Pancreas (tissue), 10 donors: ENCODE results near the gene NDUFAF7. TPM values are rescaled to one million over a fixed set of nuclear protein-coding genes. Genes with fewer than 3 reads are reported as not detected.
"Not testable (repeated sequence)": the region's sequence is repeated elsewhere in the genome, so short reads cannot be mapped to it uniquely, and the experiment has no call there.

Experiments used
- ATAC-seq, 4 donors: fragments of 200-7000 bp; cut with Tn5 transposase; one replicate each; pipeline versions ENCODE4 v1.8.0 to v1.9.1; 2020; ENCODE audit warnings: mild to moderate bottlenecking in 4 of 4, moderate library complexity in 4 of 4
- DNase-seq, 6 donors: peaks; one replicate each; pipeline ENCODE4 v3.0.0-alpha.2; 2020
- FAIRE-seq: peaks from 2 replicates; lab custom pipeline; 2012; peaks lifted over from hg19 to GRCh38; lab: Jason Lieb, UNC
- H3K27ac ChIP-seq, 4 donors: fragments of 200-600 bp; sonication (generic); 1 replicate in 3 of 4; 2 replicates in 1 of 4; pipeline versions ENCODE4 v1.5.0 to v1.8.0; 2020
- H3K27me3 ChIP-seq, 4 donors: fragments of 200-600 bp; one replicate each; pipeline ENCODE4 v1.8.0; 2021
- H3K36me3 ChIP-seq, 3 donors: fragments of 200-600 bp; sonication (generic) in 1 of 3; one replicate each; pipeline versions ENCODE4 v1.5.0 to v1.8.0; 2020 to 2021
- H3K4me1 ChIP-seq, 3 donors: fragments of 200-600 bp; one replicate each; pipeline ENCODE4 v1.8.0; 2021
- H3K4me3 ChIP-seq, 4 donors: fragments of 200-600 bp; sonication (generic) in 2 of 4; one replicate each; pipeline versions ENCODE4 v1.5.0 to v1.8.0; 2020 to 2021
- H3K9me3 ChIP-seq, 4 donors: fragments of 200-600 bp; one replicate each; pipeline ENCODE4 v1.8.0; 2021
- WGBS, 2 donors: extraction: QIAGEN DNeasy Blood & Tissue Kit; methylation state at CpG; one replicate each; pipeline ENCODE4 v1.1.7; 2013; 5-methylcytosine and 5-hydroxymethylcytosine counted together
- intact Hi-C, 3 donors: fragments of 100-400 bp; cut with DNase I; formaldehyde crosslinking; loops; one replicate each; pipeline versions ENCODE4 v1.11.1 to v1.14.2; 2022
- polyA plus RNA-seq, 2 donors: library from polyadenylated mRNA; stranded (reverse); fragments of 200-250 nt; gene quantifications; one replicate each; pipeline ENCODE4 v1.2.3, GENCODE V29; 2013
- total RNA-seq, 6 donors: library from RNA; stranded (reverse); fragmentation: NEBNext Ultra II Directional in 4 of 6; extraction: Animal tissue kit (Norgen Biotek cat#: 25700) in 4 of 6; gene quantifications; one replicate each; pipeline versions ENCODE4 v1.2.1 to v1.2.4, GENCODE V29; 2021 to 2023
- TF ChIP-seq, protein P1 (sequence below), 4 donors: fragments of 200-600 bp; sonication (generic) in 3 of 4; IDR thresholded peaks; one replicate each; pipeline versions ENCODE4 v1.5.0 to v1.8.0; 2021; ENCODE audit warnings: antibody characterized with exemption in 4 of 4
- donor health status: healthy with polysubstance abuse.
- donor health status: DM: no; HTN: no; CAD: no; lungs with moderate emphysema.
- donor health status: DM: no; HTN: no; CAD: no.
- donor health status: control.
- donor health status: control.
- donor health status: Bipolar disorder and iron deficiency.
- donor health status: DM: yes; HTN: yes; CAD: no.
- donor health status: DM: no; HTN: no; CAD: no.
- donor health status: DM: no; HTN: no; CAD: no.
- donor health status: DM: yes; HTN: yes; CAD: no.

Gene NDUFAF7
- total and polyA plus RNA-seq, 8 donors = 4.7 to 20.0 (median 7.5) TPM

- Histone ChIP-seq H3K9me3 (no peaks in the 10 kb centered on the region), H3K27me3 (no peaks in the 10 kb centered on the region), H3K4me1 (no peaks in the 10 kb centered on the region), H3K4me3 (no peak overlapping the region), H3K36me3 (peaks cover 0 to 49% (median 29%) of the 10 kb centered on the region in 3 donors), H3K27ac (no peak overlapping the region)
- DNase-seq (no peak), ATAC-seq (no peak), FAIRE-seq (no peak)
- WGBS, 2 donors = 91 to 96% methylated on average over 2 of the region's 2 CpGs
- intact Hi-C loops = no loop called here
- TF ChIP-seq, protein P1, sequence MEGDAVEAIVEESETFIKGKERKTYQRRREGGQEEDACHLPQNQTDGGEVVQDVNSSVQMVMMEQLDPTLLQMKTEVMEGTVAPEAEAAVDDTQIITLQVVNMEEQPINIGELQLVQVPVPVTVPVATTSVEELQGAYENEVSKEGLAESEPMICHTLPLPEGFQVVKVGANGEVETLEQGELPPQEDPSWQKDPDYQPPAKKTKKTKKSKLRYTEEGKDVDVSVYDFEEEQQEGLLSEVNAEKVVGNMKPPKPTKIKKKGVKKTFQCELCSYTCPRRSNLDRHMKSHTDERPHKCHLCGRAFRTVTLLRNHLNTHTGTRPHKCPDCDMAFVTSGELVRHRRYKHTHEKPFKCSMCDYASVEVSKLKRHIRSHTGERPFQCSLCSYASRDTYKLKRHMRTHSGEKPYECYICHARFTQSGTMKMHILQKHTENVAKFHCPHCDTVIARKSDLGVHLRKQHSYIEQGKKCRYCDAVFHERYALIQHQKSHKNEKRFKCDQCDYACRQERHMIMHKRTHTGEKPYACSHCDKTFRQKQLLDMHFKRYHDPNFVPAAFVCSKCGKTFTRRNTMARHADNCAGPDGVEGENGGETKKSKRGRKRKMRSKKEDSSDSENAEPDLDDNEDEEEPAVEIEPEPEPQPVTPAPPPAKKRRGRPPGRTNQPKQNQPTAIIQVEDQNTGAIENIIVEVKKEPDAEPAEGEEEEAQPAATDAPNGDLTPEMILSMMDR (IDR thresholded peaks at IDR 0.05) = no peak
These were observed 27.8 kb upstream of the NDUFAF7 start for GRCh38 chr2:37203708-37204107.

- FAIRE-seq, ATAC-seq, H3K27ac ChIP-seq, intact Hi-C loops, H3K4me3 ChIP-seq, DNase-seq, H3K9me3 ChIP-seq, H3K27me3 ChIP-seq, H3K4me1 ChIP-seq: not testable (repeated sequence)
- 85 to 91% methylated on average over 8 of the region's 8 CpGs for WGBS, 2 donors
- H3K36me3 ChIP-seq = peaks cover 0 to 64% (median 38%) of the 10 kb centered on the region in 3 donors
These were observed 26.3 kb upstream of the NDUFAF7 start for GRCh38 chr2:37205071-37205661.

DNA sequence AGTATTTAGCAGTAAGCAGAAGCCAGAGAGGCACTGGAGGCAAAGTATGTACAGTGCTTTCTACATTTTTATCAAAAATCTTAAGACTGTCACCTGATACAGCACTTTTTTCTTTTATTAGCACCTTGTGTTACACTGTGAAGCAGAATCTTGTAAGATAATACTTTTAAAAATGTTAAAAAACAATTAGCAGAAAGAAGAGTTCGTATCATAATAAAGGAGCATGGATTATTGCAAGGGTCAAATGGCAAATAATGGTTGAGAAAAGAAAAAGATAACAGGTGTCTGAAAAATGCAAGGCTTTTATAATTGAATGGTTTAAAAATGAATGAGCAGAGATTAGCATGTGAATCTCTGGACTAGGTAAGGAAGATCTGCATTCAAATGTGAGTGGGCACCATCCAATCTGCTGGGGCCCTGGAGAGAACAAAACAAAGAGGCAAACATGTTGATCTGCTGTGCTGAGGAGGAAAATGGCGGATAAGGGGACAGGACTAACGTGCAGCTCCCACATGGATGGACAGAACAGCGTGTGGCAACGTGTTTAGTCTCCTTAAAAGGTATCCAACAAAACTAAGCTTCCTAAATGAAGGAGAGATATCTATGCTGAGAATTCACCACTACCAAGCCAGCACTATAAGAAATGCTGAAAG, 25.6 kb upstream of the NDUFAF7 start:
- Histone ChIP-seq H3K4me1 (no peaks in the 10 kb centered on the region), H3K27ac (no peak overlapping the region), H3K27me3 (no peaks in the 10 kb centered on the region), H3K36me3 (peaks cover 0 to 70% (median 42%) of the 10 kb centered on the region in 3 donors), H3K9me3 (no peaks in the 10 kb centered on the region), H3K4me3 (no peak overlapping the region)
- WGBS, 2 donors = 93 to 97% methylated on average over 5 of the region's 5 CpGs
- FAIRE-seq = no peak
- DNase-seq = no peak
- ATAC-seq = no peak
- intact Hi-C loops = no loop called here
- TF ChIP-seq, protein P1 (IDR thresholded peaks at IDR 0.05) = no peak

DNA sequence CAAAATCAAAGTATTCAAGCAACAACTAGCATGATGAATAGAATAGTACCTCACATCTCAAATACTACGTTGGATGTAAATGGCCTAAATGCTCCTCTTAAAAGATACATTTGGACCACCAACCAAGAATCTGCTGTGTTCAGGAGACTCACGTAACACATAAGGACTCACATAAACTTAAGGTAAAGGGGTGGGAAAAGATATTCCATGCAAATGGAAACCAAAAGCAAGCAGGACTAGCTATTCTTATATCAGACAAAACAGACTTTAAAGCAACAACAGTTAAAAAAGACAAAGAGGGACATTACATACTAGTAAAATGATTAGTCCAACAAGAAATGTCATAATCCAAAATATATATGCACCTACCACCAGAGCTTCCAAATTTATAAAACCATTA, 24.7 kb upstream of the NDUFAF7 start:
- H3K27me3 ChIP-seq, H3K4me1 ChIP-seq, intact Hi-C loops, FAIRE-seq, H3K9me3 ChIP-seq, DNase-seq, H3K4me3 ChIP-seq, ATAC-seq, H3K27ac ChIP-seq: not testable (repeated sequence)
- 97 to 100% methylated on average over 2 of the region's 2 CpGs for WGBS, 2 donors
- peaks cover 3 to 71% (median 39%) of the 10 kb centered on the region in 3 donors for H3K36me3 ChIP-seq

- Histone ChIP-seq H3K27ac (no peak overlapping the region), H3K9me3 (no peaks in the 10 kb centered on the region), H3K4me1 (no peaks in the 10 kb centered on the region), H3K4me3 (no peak overlapping the region), H3K27me3 (no peaks in the 10 kb centered on the region), H3K36me3 (peaks cover 7 to 83% (median 31%) of the 10 kb centered on the region in 3 donors)
- TF ChIP-seq, protein P1 (IDR thresholded peaks at IDR 0.05) = no peak
- ATAC-seq = no peak
- intact Hi-C loops = no loop called here
- no peak for FAIRE-seq
- DNase-seq = no peak
These were observed 20.2 kb upstream of the NDUFAF7 start for GRCh38 chr2:37211212-37211611.

GRCh38 chr2:37211939-37212338, 19.5 kb upstream of the NDUFAF7 start:
- 89 to 90% methylated on average over 3 of the region's 3 CpGs for WGBS, 2 donors
- Histone ChIP-seq H3K27ac (no peak overlapping the region), H3K4me1 (no peaks in the 10 kb centered on the region), H3K27me3 (no peaks in the 10 kb centered on the region), H3K36me3 (peaks cover 7 to 83% (median 32%) of the 10 kb centered on the region in 3 donors), H3K4me3 (no peak overlapping the region), H3K9me3 (no peaks in the 10 kb centered on the region)
- FAIRE-seq = no peak
- no peak for ATAC-seq
- TF ChIP-seq, protein P1 (IDR thresholded peaks at IDR 0.05) = no peak
- DNase-seq = no peak
- intact Hi-C loops = no loop called here
